HuH-7 (cell line): ENCODE measurements around the gene PCDH18.
"Not testable (repeated sequence)": the region's sequence is repeated elsewhere in the genome, so short reads cannot be mapped to it uniquely, and the experiment has no call there.

Source experiments
- DNase-seq: peaks from one replicate; pipeline ENCODE4 v3.0.0; 2011; ENCODE audit warnings: low spot score

The PCDH18 gene, protein sequence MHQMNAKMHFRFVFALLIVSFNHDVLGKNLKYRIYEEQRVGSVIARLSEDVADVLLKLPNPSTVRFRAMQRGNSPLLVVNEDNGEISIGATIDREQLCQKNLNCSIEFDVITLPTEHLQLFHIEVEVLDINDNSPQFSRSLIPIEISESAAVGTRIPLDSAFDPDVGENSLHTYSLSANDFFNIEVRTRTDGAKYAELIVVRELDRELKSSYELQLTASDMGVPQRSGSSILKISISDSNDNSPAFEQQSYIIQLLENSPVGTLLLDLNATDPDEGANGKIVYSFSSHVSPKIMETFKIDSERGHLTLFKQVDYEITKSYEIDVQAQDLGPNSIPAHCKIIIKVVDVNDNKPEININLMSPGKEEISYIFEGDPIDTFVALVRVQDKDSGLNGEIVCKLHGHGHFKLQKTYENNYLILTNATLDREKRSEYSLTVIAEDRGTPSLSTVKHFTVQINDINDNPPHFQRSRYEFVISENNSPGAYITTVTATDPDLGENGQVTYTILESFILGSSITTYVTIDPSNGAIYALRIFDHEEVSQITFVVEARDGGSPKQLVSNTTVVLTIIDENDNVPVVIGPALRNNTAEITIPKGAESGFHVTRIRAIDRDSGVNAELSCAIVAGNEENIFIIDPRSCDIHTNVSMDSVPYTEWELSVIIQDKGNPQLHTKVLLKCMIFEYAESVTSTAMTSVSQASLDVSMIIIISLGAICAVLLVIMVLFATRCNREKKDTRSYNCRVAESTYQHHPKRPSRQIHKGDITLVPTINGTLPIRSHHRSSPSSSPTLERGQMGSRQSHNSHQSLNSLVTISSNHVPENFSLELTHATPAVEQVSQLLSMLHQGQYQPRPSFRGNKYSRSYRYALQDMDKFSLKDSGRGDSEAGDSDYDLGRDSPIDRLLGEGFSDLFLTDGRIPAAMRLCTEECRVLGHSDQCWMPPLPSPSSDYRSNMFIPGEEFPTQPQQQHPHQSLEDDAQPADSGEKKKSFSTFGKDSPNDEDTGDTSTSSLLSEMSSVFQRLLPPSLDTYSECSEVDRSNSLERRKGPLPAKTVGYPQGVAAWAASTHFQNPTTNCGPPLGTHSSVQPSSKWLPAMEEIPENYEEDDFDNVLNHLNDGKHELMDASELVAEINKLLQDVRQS

DNA sequence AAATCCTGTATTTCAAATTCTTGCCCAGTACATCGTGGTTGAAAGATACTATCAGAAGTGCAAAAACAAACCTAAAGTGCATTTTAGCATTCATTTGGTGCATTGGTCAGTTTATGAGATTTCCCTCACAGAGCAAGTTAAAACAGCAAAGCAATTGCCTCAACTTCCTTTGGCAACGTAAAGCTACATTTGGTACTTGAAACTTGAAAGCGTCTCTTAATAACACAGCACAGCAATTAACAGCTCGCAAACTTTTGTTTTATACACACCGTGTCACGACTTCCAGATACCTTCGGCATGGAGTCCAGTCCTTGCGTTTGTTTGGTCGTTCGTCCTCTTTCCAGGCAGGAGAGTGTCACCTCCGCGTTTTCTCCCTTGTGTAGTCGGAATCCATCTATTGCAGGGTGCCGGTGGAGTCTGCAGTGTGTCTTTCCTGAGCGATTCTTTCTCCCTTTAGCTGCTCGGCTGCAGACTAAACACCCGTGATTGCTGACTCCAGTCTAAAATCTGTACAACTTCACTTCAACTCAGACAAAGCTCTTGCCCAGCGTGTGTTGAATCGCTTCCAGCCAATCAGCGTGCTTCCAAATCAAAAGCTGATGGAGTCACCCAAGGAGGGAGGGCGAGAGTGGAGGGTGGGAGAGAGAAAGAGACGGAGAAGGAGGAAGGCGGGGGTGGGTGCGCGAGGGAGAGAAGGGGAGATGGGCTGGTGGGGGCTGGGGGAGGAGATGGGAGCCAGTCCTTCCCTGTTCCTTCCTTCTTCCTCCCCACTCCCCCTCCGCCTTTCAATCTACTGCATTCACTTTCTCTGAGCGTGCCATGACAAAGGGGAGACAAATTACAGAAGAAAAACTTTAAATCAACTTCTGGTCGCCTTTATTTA is at the start of gene PCDH18:
Gene PCDH18 (minus strand): TSS at position 509 of the 883 bp plus-strand sequence. CDS start 406 bp downstream, at position 103.
- DNase-seq = no peak

DNA sequence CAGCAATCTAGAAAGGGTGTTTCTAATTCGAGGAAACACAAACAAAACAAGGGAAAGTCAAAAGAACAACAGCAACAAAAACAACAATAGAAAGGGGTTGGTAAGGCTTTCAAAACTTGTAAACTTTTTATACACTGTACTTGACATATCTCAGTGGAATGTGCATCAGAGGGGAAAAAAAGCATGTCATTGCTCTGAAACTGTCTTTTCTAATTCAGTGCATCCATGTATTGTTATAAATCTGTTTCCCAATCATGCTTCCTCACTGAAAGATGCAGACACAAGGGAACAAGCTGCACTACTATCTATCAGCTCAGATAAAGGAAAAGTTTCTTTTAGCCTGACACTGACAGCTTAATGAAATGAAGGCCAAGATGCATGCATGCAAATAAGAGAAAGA is 44.2 kb upstream of the PCDH18 start:
- DNase-seq = no peak

DNA sequence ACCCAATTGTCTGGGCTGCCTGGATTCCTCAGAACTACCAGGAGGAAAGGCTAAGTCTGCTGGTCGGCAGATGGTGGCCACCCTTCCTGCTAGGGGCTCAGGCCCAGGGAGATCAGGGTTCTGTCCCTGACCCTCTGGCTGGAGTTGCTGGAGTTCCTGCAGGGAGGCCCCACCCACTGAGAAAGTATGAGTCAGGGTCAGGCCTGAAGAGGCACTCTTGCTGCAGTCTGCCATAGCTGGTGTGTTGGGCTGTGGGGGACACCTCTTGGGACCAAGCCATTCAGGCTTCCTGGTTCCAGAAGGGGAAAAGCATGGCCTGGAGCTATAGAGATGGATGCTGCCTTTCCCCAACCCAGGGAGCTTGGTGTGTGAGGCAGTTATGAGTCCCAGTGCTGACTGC is 40.4 kb upstream of the PCDH18 start:
- no peak for DNase-seq

DNA sequence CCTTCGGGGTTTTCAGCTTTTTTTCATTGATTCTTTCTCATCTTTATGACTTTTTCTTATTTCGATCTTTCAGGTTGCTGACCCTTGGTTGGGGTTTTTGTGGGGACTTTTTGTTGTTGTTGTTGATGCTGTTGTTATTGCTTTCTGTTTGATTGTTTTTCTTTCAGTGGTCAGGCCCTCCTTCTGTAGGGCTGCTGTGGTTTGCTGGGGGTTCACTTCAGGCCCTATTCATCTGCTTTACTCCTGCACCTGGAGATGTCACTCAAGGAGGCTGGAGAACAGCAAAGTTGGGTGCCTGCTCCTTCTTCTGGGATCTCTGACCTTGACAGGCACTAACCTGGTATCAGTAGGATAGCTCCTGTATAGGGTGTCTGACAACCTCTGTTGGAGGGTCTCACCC is 39.9 kb upstream of the PCDH18 start:
- DNase-seq = no peak

DNA sequence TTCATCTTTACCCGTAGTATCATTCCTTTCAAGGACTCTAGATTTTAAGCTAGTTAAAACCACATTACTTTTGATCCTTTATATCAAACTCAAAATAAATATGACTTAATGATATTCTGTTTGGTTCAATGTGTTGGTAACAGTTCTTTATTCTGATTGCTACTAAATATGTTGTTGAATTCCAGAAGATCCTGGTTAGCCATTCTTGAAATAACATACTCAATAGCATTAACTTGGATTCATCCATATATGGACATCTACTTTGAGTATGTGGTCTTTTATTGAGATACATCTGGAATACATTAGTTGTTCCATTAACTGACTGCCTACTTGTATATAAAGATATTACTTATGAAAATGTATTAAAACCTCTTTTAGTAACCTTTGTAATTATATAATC is 27.5 kb upstream of the PCDH18 start:
- no peak for DNase-seq

DNA sequence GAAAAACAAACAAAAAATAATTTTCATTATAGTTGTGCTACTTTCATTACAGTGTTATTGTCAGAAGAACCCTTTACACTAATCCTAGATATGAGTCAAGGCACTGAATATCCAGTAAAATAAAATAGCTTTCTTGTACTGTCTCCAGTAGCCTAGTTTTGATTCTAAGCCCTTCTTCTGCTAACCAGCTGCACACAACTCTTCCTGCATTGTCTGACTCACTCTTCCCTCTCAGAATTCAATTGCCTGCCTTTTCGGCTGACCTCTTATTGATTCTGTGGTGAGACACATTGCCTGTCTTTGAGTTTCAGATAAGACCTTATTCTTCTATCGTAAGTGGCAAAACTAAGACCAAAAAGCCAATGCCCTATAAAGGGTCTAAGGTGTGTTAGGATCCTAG is 26.7 kb upstream of the PCDH18 start:
- no peak for DNase-seq

DNA sequence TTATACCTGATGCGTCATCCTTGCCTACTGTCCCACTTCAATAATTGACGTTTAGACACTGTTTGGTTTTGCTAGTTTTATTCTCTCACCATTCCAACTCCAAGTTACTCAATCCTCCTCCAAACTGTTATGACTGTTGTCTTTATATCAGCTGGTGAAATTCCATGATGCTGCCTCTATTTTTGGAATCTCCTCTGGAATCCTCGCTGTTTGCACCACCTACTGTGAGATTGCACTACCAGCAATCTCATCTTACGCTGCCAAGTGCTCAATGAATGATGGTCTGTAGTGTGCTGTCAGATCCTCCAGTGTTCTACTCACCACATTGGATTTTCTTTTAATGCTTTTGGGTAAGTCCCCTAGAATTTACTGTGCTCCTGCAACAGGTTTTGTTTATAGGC is 13.2 kb upstream of the PCDH18 start:
- no peak for DNase-seq

DNA sequence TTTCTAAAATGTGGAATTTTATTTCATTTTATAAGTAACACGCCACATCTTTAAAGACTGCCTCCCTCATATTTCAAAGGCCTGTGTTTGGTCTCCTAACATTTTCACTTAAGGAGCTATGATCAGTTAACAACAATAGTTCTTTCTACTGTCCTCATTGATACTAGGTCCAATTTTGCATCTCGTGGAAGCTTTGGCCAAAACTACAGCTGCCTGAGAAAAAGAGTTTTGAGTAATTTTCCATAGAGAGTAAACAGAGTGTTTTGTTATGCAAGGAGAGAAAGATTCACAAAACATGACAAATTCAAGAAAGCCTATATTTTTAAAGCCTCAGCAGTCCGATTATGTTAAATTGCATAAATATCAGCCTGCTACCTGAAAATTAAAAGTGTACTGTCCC is 11.4 kb upstream of the PCDH18 start:
- no peak for DNase-seq

DNA sequence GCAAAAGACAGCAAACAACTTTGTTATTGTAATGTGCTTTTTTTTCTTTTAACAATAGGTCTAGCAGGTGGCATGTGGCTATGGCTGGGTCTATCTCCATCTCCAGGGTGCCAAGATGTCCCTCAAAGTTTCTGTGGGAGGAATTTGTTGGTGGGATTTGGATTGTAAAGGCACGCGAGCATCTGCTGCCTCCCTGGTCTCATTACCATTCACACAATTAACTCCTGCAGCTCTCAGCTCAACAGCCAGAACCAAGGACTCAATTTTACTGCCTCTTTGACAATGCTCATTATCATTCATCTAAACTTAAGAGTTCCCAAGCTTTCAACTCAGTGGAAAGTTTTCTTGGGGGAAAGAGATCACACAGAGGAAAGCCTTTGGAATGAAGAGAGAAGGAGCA is 10.9 kb upstream of the PCDH18 start:
- no peak for DNase-seq

DNA sequence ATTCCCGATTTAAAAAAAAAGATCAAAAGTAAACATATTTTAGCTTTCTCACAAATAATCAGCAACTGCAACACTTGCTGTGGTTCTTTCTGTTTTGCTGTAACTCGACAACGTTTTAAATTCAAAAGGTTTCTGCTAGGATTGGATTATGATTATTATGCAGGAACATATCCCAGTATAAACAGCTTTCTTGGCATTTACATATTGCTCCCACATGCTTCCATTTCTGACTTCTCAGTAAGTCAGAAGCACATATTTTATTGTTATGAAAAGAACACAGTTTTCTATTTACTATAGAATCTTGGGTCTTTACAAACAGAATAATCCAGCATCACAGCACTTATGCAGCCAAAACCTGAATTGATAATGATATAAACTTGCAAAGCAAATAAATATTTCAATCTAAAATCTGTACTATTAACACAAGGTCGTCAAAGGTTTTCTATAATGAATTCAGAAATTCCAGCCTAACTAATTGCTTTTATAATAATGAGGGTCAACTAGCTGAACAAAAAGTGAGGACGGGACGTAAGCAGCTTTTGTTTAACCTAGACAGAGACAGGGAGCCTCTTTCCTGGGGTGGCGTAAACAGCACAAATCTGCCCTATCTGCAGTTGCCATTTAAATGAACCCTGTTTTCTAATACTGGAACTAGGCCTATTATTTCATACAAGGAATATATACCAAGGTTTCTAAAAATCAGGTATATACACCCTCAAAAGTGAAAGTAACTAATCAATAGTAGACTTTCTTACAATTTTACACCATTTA is 9.8 kb upstream of the PCDH18 start:
- no peak for DNase-seq

DNA sequence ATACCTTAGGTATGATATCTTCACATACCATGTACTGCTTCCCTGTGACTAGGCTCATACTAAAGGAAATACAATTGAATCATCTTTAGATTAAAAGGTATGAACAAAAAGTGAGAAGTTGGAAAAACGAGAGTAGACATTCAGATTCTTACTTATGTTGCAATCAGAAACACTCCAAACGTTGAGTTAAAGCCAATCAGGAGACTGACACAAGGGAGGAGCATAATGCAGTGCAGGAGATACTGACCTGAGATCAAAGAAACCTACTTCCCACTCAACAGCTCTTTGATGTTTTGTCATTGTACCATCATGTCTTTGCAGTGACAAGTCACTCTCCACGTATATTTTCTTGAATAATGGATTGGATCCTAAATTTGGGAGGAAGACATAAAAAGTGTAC is 8.9 kb upstream of the PCDH18 start:
- no peak for DNase-seq

DNA sequence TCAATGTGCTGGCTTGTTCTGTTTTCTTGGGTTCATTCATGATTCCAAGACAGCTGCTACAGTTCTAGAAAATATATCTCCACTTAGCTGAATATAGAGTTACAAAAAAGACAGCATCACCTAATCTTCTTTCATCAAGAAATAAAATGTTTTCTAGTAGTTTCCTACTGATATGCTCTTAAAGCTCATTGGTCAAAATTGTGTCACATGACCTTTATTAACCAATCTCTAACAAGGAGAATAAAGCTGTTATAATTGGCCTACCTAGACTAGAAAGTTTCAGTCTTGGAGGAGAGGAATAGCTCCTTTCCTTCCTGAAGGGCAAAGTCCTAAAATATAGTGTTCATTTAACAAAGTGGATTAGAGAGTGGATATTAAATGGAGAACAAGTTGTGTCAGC is 8.1 kb upstream of the PCDH18 start:
- DNase-seq = no peak

DNA sequence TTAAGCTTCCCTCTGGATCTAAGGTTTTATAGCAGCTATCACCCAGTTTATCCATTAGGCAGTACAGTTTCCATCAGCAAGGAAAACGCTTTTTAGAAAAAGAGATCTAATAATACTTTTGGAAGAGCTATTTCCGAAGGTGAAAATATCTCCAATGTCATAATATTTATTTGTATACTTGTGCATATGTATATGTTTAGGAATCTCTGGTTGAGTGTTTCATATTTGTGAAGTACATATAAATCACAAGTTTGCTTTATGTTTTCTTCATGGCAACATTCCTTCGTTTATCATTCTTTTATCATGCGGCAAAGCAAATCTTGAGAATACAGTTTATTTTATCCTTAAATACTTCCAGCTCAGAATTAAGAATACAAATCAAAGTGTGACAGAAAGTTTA is 6.2 kb upstream of the PCDH18 start:
- DNase-seq = no peak

DNA sequence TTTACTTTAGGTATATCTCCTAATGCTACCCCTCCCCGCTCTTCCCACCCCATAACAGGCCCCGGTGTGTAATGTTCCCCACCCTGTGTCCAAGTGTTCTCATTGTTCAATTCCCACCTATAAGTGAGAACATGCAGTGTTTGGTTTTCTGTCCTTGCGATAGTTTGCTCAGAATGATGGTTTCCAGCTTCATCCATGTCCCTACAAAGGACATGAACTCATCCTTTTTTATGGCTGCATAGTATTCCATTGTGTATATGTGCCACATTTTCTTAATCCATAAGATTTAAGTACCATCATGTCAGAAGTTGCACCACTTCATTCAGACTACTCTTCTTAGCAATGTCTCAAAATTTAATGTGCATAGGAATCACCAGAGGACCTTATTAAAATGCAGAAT is 5.5 kb upstream of the PCDH18 start:
- not testable (repeated sequence) for DNase-seq

DNA sequence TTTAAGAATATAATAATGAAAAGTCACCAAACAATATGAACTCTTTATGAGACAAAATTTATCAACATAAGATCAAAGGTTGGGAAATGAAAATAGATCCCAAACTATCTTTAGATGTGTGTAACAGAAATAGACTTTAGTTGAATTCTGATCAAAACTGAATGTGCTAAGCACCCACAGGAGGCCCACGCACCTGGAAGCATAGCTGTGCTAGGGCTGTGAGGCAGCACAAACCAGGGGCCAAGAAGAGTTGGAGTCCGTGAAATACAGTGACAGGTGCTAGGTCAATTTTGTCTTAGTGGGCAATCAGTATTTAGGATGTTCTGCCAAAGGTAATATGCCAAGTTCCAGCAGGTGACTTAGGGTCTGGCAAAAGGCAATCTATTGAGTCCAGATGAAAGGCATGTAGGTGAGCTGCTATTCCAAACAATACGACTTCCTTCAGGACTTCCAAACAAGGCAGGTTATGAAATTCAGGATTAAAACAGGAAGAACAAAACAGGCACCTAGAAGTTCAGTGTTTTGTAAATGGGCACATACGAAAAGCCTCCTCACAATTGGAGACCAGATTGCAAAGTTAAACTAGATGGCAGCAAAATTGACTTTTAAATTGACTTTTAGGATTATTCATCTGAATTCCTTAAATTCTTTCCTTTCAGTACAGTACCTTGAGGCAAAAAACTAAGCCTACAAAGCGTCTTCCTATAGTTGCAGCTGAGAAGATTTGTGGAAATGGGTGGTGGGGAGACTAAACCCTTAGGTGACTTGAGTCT is 4.7 kb upstream of the PCDH18 start:
- DNase-seq = no peak

DNA sequence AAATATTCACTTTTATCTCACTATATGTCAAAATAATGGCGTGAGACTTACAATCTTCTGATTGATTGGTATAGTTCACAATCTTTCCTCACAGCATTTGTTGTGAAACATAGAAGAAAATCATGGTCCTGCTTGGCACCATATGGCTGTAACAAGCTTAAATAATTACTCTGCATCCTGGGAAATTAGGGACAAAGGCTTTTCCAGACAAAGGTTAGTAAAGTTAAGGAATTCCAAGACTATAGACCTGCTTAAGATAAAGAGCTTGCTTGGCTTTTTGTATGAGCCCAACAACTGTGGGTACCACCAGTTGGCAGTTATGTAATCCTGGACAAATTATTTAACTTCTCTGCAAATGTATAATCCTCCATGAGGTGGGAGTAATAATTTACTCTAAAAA is 3.4 kb upstream of the PCDH18 start:
- no peak for DNase-seq

DNA sequence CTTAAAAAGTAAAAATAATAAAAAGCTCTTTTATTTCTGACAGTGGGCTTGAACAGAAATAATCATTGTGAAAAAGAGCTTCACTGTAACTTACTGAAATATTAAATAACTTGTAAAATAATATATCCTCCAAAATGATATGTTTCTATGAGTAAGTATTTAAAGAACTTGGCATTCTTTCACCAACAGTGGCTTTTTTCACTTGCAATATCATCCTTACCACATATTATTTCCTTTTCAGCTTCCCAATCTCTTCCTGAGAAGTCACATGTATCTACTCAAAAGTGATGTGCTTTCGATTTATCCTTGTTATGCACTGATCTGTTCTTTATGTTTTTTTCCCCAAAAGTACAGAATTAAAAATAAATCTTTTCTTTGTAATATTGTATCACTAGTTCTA is 2.2 kb upstream of the PCDH18 start:
- no peak for DNase-seq

DNA sequence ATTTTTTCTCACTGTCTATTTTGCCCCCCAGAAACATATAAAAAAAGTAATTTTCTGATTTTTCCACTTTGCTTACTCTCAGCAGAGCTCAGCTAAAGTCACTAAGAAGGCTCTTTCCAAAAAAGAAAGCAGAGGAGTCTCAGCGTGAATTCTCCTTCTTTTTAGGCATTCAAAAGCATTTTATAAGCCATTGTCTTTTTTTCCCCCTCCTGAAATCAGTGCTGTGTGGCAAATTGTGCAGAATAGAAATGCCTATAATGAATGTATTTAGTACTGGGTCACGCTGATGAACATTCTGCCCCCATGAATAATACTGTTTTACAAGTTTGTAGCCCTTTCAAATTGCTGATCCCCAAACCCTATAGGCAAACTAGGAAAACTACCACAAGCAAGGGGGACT is 1.6 kb upstream of the PCDH18 start:
- DNase-seq = no peak

DNA sequence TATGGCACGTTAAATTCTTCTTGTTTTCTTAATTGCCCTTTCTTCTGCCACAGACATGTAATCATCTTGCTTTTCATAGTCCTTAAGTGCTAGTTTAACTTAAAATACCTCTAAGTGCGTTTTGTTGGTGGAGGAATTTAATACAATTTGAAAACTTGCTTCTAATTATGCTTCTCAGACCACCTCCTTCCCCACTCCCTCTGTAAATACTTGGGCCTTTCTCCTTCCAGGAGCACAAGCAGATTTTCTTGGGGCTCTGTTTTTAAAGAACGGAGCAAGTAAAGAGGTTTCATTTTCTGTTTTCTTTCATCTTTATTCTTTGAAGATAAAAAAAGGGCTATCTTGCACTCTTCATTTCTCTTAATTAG is 559 bp upstream of the PCDH18 start:
- DNase-seq = no peak
